ENCODE measurements around the gene ODAD4. TPM values are rescaled to one million over a fixed set of nuclear protein-coding genes. Genes with fewer than 3 reads are reported as not detected.

ODAD4 gene
- total and polyA plus RNA-seq, 4 donors = 0.07 to 1.0 (median 0.23) TPM

- WGBS = 96% methylated on average over 5 of the region's 5 CpGs
- no peak overlapping the region for H3K27ac ChIP-seq (ENCODE audit: low read depth in 1 of 2, low read length in 2 of 2)
These were observed 44.2 kb downstream of the ODAD4 start for GRCh38 chr17:41974658-41975057.

DNA sequence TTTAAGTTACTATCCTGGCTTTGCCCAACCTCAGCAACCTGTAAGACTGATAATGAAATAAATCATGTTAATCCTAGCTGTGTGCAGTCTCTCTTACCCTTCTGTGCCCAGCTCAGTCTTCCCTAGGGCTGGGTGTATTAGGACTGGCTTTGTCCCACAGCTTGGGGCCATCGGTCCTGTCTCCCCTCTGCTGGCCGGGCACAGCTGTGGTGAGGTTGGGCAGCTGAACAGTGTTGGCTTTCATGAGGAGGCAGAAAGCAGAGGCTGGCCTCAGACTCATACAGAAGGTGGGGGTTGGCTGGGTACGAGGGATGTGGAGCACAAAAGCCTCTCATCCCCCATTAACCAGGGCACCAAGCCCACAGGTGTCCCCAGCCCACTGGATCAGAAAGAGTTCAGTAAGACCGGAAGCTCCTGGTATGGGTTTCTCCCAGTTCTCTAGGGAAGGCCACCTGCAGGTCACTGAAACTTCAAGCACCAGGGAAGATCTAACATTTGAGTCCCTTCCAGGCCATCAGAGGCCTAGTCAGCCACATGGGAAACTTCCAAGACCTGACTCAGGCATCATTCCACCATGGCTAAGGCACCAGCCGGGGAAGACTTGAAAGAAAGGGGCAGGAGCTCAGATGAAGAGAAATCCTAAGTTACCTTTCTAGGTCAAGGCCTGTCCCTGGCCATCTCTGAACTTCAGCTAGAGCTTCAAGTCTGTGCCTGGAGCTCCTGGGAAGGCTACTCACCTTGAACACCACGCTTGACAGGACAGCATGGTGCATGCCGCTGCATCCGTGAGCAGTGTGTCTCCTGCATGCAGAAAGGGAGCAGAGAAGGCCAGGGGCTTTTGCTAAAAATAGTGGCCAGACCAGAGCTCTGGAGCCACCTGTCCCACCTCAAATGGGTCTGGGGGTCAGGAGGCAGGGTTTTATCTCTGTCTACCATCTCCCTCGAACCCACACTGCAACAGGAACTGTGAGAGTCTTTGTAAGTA, 45.0 kb downstream of the ODAD4 start:
- DNase-seq (ENCODE audit: low spot score) = no peak
- TF ChIP-seq HNF4G (IDR thresholded peaks at IDR 0.05) = no peak
- no peak for TF ChIP-seq REST (IDR thresholded peaks at IDR 0.05)
- TF ChIP-seq EGR1 (IDR thresholded peaks at IDR 0.05; ENCODE audit: low read depth in 2 of 2) = no peak
- TF ChIP-seq, protein P1, sequence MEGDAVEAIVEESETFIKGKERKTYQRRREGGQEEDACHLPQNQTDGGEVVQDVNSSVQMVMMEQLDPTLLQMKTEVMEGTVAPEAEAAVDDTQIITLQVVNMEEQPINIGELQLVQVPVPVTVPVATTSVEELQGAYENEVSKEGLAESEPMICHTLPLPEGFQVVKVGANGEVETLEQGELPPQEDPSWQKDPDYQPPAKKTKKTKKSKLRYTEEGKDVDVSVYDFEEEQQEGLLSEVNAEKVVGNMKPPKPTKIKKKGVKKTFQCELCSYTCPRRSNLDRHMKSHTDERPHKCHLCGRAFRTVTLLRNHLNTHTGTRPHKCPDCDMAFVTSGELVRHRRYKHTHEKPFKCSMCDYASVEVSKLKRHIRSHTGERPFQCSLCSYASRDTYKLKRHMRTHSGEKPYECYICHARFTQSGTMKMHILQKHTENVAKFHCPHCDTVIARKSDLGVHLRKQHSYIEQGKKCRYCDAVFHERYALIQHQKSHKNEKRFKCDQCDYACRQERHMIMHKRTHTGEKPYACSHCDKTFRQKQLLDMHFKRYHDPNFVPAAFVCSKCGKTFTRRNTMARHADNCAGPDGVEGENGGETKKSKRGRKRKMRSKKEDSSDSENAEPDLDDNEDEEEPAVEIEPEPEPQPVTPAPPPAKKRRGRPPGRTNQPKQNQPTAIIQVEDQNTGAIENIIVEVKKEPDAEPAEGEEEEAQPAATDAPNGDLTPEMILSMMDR (IDR thresholded peaks at IDR 0.05; ENCODE audit: low read depth, low read length, missing input control) = no peak
- TF ChIP-seq FOXA2 (IDR thresholded peaks at IDR 0.05) = no peak
- TF ChIP-seq, protein P2, sequence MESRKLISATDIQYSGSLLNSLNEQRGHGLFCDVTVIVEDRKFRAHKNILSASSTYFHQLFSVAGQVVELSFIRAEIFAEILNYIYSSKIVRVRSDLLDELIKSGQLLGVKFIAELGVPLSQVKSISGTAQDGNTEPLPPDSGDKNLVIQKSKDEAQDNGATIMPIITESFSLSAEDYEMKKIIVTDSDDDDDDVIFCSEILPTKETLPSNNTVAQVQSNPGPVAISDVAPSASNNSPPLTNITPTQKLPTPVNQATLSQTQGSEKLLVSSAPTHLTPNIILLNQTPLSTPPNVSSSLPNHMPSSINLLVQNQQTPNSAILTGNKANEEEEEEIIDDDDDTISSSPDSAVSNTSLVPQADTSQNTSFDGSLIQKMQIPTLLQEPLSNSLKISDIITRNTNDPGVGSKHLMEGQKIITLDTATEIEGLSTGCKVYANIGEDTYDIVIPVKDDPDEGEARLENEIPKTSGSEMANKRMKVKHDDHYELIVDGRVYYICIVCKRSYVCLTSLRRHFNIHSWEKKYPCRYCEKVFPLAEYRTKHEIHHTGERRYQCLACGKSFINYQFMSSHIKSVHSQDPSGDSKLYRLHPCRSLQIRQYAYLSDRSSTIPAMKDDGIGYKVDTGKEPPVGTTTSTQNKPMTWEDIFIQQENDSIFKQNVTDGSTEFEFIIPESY (IDR thresholded peaks at IDR 0.05) = no peak
- no peak for TF ChIP-seq HNF4A (conservative IDR thresholded peaks at IDR 0.05)
- no peak for TF ChIP-seq SP1 (IDR thresholded peaks at IDR 0.05)
- TF ChIP-seq YY1 (IDR thresholded peaks at IDR 0.05) = no peak
- TF ChIP-seq JUND (IDR thresholded peaks at IDR 0.05) = no peak
- no peak for TF ChIP-seq FOXA1 (IDR thresholded peaks at IDR 0.05)
- TF ChIP-seq, protein P3, sequence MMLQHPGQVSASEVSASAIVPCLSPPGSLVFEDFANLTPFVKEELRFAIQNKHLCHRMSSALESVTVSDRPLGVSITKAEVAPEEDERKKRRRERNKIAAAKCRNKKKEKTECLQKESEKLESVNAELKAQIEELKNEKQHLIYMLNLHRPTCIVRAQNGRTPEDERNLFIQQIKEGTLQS (IDR thresholded peaks at IDR 0.05) = no peak
- no peak for TF ChIP-seq TAF1 (conservative IDR thresholded peaks at IDR 0.05)
- Histone ChIP-seq H3K36me3 (ENCODE audit: control insufficient read depth in 4 of 4, insufficient read depth in 3 of 4, low read depth in 1 of 4, low read length in 3 of 4) (peaks cover 16 to 37% (median 31%) of the 10 kb centered on the region in 4 donors), H3K9me3 (ENCODE audit: control insufficient read depth in 4 of 4, low read length in 3 of 4) (no peaks in the 10 kb centered on the region), H3K27ac (ENCODE audit: low read depth in 1 of 2, low read length in 2 of 2) (peak overlapping the region; percentile 62 to 64), H3K4me3 (ENCODE audit: low read depth in 1 of 3, low read length in 3 of 3) (no peak overlapping the region), H3K4me1 (ENCODE audit: control insufficient read depth in 4 of 4, insufficient read depth in 4 of 4, low read length in 3 of 4) (peaks cover 11 to 47% (median 31%) of the 10 kb centered on the region in 4 donors), H3K27me3 (ENCODE audit: control insufficient read depth in 4 of 4, insufficient read depth in 4 of 4, low read length in 3 of 4) (no peaks in the 10 kb centered on the region), H3K9ac (ENCODE audit: low read depth in 1 of 2, low read length in 2 of 2) (no peak overlapping the region)
- 94% methylated on average over 9 of the region's 9 CpGs for WGBS

More at GRCh38 chr17:41974658-41975057, 44.2 kb downstream of the ODAD4 start:
- H3K9me3 ChIP-seq (ENCODE audit: control insufficient read depth in 4 of 4, low read length in 3 of 4) = no peaks in the 10 kb centered on the region
- peaks cover 11 to 47% (median 31%) of the 10 kb centered on the region in 4 donors for H3K4me1 ChIP-seq (ENCODE audit: control insufficient read depth in 4 of 4, insufficient read depth in 4 of 4, low read length in 3 of 4)
- no peak for DNase-seq (ENCODE audit: low spot score)
- peaks cover 13 to 37% (median 30%) of the 10 kb centered on the region in 4 donors for H3K36me3 ChIP-seq (ENCODE audit: control insufficient read depth in 4 of 4, insufficient read depth in 3 of 4, low read depth in 1 of 4, low read length in 3 of 4)
- no peak overlapping the region for H3K9ac ChIP-seq (ENCODE audit: low read depth in 1 of 2, low read length in 2 of 2)
- no peaks in the 10 kb centered on the region for H3K27me3 ChIP-seq (ENCODE audit: control insufficient read depth in 4 of 4, insufficient read depth in 4 of 4, low read length in 3 of 4)
- TF ChIP-seq RXRA (IDR thresholded peaks at IDR 0.05) (no peak), SP1 (IDR thresholded peaks at IDR 0.05) (no peak), YY1 (IDR thresholded peaks at IDR 0.05) (no peak), EGR1 (IDR thresholded peaks at IDR 0.05; ENCODE audit: low read depth in 2 of 2) (no peak), HNF4G (IDR thresholded peaks at IDR 0.05) (no peak), JUND (IDR thresholded peaks at IDR 0.05) (no peak)
- TF ChIP-seq, protein P1 (IDR thresholded peaks at IDR 0.05; ENCODE audit: low read depth, low read length, missing input control) = no peak
- TF ChIP-seq, protein P3 (IDR thresholded peaks at IDR 0.05) = no peak
- no peak overlapping the region for H3K4me3 ChIP-seq (ENCODE audit: low read depth in 1 of 3, low read length in 3 of 3)

All from liver (tissue), 9 donors.